NCI-H526 (cell line): Measurements from ENCODE around the gene ZFAND2B.
"Not testable (repeated sequence)": the region's sequence is repeated elsewhere in the genome, so short reads cannot be mapped to it uniquely, and the experiment has no call there.

Source experiments
- DNase-seq, 2 experiments: peaks; one replicate each; lab custom pipeline; 2025; lab: John Stamatoyannopoulos, UW

Gene ZFAND2B

DNA sequence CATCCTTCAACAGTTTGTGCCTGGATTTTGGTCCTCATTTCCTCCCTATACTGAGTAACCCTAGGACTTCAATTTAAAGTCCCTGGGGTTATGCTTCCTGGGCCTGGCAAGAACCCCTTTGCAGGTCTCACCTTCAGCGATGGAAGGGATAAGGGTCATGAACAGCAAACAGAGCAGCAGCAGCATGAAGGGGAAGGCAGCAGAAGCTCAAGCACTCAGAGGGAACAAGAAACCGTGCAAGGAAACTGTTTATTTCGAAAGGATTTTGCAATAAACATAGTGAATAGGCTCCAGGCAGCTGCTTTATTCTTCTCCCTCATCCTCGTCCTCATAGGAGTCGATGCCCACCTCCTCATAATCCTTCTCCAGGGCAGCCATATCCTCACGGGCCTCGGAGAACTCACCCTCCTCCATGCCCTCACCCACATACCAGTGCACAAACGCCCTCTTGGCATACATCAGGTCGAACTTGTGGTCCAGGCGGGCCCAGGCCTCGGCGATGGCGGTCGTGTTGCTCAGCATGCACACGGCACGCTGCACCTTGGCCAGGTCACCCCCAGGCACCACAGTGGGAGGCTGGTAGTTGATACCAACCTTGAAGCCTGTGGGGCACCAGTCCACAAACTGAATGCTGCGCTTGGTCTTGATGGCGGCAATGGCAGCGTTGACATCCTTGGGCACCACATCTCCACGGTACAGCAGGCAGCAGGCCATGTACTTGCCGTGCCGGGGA, 43.6 kb downstream of the ZFAND2B start:
- no peak for DNase-seq

DNA sequence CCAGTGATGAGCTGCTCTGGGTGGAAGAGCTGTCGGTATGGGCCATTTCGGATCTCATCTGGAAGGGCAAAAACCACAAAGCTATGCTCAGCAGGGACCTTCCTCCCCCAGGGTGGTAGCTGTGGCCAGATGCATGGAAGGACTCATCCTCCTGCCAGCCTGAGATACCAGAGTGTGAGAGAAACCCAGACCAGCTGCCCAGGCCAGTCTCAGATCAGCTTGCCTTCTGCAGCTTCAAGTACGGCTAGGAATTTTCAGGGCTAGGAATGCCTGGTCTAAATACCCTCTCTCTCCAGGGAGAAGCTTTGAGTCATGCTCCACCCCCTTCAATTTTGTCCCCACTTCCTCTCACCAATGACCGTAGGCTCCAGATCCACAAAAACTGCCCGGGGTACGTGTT, 45.1 kb downstream of the ZFAND2B start:
- DNase-seq, result no peak

DNA sequence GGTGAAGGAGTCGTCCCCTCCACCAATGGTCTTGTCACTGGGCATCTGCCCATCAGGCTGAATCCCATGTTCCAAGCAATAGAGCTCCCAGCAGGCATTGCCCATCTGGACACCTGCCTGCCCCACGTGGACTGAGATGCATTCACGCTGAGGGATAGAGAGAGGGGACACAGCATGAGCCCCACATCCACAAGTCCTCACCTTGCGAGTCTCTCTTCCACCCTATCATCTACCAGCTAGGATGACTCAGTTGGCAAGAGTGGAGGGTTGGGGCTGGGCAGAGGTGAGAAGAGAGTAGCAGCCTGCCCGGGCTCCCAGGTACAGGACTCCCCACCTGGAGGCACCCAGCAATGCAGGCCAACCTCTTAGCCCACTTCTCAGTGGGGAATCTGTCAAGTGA, 45.5 kb downstream of the ZFAND2B start:
- no peak for DNase-seq

DNA sequence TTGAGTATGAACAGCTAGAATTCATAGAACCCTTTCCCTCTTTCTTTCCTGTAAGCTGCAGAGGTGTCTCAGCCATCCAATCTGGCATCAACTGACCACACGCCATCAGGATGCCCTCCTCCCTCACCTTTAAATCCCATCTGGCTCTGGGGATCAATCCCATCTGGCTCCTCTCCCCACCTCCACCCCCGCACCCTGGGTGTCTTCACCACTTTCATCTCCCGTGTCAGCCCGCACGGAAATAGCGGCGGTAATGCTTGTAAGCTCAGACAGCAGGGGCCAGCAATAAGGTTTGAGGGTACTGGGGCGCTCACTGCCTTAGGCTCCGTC, 46.0 kb downstream of the ZFAND2B start:
- DNase-seq, result no peak

DNA sequence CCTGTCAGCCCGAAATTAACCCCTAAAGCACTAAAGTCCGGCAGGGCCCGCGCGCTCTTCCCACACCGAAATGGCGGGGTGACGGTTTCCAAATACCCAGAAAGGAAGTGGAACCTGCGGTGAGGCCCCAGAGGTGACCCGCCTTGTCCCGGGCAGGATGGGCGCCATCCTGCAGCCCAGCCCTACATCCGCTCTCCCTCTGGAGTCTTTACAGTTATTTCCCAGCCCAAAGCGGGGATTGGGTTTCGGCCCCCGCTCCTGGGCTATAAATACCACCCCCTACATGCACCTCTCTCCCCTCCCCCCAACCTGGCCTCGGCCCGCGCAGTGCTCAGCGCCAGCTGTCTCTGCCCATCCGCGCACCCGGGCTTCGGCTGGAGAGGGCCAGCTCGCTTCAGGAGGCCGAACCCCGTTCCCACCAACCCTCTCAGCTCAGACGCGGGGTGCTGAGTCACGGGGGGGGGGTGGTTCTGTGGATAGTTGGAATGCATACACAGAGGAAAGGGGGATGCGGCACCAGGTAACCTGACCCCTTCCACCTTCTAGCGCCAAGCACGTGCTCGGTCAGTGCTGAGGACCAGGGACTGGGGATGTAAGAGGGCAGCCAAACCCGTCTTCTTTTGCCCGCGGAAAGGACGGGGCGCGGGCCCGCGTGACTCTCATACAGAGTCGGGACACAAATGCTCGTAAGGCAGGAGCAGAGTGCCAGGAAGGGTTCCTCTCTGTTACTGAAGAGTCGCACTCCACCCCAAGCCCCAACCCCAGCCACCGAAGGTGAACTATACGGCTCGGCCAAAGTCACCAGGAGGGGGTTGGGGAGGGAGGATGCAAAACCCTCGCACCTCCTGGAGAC, 46.5 kb downstream of the ZFAND2B start, which contains the start of gene TUBA4B:
Gene TUBA4B, plus strand, starts transcription at position 344 of the 853 bp plus-strand sequence. Its CDS starts 165 bp downstream, at position 509.
- DNase-seq, result peak; percentile 50 to 70

DNA sequence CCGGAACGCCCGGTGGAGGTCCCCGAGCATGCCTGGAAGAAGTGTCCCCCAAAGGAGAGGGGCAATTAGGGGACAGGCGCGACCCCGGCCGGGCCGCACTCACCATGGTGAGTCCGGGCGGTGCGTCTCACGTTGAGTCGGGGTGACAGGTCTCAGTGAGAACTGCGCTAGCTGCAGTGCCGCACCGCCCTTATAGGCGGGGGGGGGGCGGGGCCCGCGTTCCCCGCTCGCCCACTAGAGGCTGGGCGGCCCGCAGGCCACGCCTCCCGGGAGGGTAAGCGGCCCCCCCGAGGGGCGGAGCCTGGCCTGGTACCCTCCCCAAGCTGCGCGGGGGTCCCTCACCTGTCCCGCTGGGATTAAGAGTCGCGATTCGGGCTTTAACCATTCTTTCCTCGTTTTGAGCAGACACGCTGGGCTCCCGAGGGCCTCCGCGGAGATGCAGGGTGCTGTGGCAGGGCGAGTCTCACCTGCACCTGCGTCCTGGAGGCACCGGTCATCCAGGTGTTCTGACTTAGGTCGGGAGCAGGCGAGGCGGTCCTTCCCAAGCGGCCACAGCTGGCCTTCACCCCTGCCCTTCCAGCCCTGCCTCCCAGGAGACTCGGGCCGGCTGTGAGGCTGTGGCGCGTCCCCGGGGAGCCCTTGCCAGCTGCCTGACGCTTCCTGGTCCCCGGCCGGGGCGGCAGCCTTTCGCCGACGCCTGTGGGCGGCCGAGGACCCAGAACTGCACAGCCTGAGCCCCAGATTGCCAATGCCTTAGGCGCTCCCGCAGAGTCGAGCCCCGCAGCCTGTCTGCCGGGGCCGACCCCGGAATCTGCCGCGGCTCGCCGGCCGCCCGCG, 47.4 kb downstream of the ZFAND2B start, which contains the start of gene TUBA4A:
Gene TUBA4A, minus strand, starts transcription at position 166 of the 837 bp plus-strand sequence. Its CDS starts 60 bp downstream, at position 106.
- DNase-seq, result peak; percentile 50 to 90

DNA sequence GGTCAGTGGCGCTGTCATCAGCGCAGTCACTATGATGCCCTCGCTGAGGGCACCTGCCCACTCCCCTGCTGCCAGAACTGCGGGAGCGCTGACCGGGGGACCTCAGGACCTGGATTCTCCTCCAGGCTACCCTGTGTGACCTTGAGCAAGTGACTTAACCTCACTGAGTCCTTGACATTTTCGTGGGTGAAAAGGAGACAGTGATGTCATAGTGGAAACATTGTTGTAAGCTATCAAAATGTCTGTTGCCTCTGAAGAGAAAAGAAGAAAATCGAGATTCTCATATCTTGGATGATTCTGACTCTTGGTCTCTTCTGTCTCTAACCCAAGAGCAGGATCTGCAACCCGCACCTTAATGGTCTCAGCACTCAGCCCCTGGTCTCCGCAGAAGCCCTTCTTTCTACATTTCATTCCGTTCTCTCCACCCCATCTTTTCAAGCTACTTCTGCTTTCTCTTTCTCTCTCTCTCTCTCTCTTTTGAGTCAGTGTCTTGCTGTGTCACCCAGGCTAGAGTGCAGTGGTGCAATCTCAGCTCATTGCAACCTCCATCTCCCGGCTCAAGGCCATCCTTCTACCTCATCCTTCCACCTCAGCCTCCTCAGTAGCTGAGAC, 48.1 kb downstream of the ZFAND2B start:
- DNase-seq, result no peak

DNA sequence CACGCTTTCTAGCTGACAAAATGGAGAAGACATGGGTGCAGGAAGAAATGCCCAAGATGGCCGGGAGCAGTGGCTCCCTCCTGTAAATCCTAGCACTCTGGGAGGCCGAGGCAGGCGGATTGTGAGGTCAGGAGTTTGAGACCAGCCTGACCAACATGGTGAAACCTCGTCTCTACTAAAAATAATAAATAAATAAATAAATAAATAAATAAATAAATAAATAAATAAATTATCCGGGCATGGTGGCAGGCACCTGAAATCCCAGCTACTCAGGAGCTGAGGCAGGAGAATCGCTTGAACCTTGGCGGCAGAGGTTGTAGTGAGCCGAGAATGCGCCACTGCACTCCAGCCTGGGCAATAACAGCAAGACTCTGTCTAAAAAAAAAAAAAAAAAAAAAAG, 52.4 kb downstream of the ZFAND2B start:
- not testable (repeated sequence) for DNase-seq
